ENCODE results near the gene PPEF2.

Gene PPEF2

GRCh38 chr4:75891611-75892010 lies 10.6 kb downstream of the PPEF2 start:
- no peak for DNase-seq

GRCh38 chr4:75889537-75890199 lies 12.6 kb downstream of the PPEF2 start:
- DNase-seq, result no peak

- DNase-seq, result no peak
Measured at GRCh38 chr4:75886104-75886503, 16.1 kb downstream of the PPEF2 start.

- DNase-seq, result no peak
Measured at GRCh38 chr4:75881476-75881875, 20.8 kb downstream of the PPEF2 start.

- no peak for DNase-seq
Measured at GRCh38 chr4:75880278-75880677, 22.0 kb downstream of the PPEF2 start.

- no peak for DNase-seq
Measured at GRCh38 chr4:75878246-75878756, 24.0 kb downstream of the PPEF2 start.

GRCh38 chr4:75876218-75876617 lies 26.0 kb downstream of the PPEF2 start:
- no peak for DNase-seq

- no peak for DNase-seq
Measured at GRCh38 chr4:75869100-75869499, 33.2 kb downstream of the PPEF2 start.

- DNase-seq, result no peak
Measured at GRCh38 chr4:75867130-75867529, 35.1 kb downstream of the PPEF2 start.

GRCh38 chr4:75860606-75861005 lies 41.6 kb downstream of the PPEF2 start:
- DNase-seq, result no peak

- no peak for DNase-seq
Measured at GRCh38 chr4:75858721-75859120, 43.5 kb downstream of the PPEF2 start.

- no peak for DNase-seq
Measured at GRCh38 chr4:75849461-75849860, 52.8 kb downstream of the PPEF2 start.

- DNase-seq, result no peak
Measured at GRCh38 chr4:75848891-75849290, 53.4 kb downstream of the PPEF2 start.

GRCh38 chr4:75848171-75848760 lies 54.0 kb downstream of the PPEF2 start:
- peak; percentile 52 for DNase-seq

- DNase-seq, result no peak
Measured at GRCh38 chr4:75845992-75846391, 56.3 kb downstream of the PPEF2 start.

GRCh38 chr4:75844151-75844662 lies 58.0 kb downstream of the PPEF2 start:
- DNase-seq, result no peak

GRCh38 chr4:75843596-75843995 lies 58.7 kb downstream of the PPEF2 start:
- DNase-seq, result no peak

- DNase-seq, result peak; percentile 17
Measured at GRCh38 chr4:75841641-75842520, 60.4 kb downstream of the PPEF2 start.

- no peak for DNase-seq
Measured at GRCh38 chr4:75834772-75835154, 67.5 kb downstream of the PPEF2 start.

GRCh38 chr4:75834095-75834771 lies 68.0 kb downstream of the PPEF2 start:
- DNase-seq, result no peak

- peak; percentile 49 for DNase-seq
Measured at GRCh38 chr4:75831856-75832405, 70.3 kb downstream of the PPEF2 start.

GRCh38 chr4:75830906-75831305 lies 71.3 kb downstream of the PPEF2 start:
- no peak for DNase-seq

GRCh38 chr4:75823812-75824211 lies 78.4 kb downstream of the PPEF2 start:
- DNase-seq, result no peak
